ENCODE data around the gene GHDC. TPM values are rescaled to one million over a fixed set of nuclear protein-coding genes. Genes with fewer than 3 reads are reported as not detected.
A peak's percentile ranks its signal among the peaks of the same experiment; 100 is the strongest.
"Not testable (repeated sequence)": the region's sequence is repeated elsewhere in the genome, so short reads cannot be mapped to it uniquely, and the experiment has no call there.

The GHDC gene
- total RNA-seq, 8 experiments from 2014 or later: 7.0 to 27.3 (median 11.0) TPM

DNA sequence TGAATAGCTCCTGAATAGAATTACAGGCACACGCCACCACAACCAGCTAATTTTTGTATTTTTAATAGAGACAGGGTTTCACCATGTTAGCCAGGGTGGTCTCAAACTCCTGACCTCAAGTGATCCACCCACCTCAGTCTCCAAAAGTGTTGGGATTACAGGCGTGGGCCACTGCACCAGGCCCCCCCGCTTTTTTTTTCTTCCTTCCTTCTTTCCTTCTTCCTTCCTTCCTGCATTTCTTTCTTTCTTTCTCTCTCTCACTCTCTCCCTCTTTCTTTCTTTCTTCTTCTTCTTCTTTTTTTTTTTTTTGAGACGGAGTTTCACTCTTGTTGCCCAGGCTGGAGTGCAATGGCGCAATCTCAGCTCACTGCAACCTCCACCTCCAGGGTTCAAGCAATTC, 8.1 kb downstream of the GHDC start:
- ATAC-seq (replicated peaks in 6 of 8); in situ Hi-C loops (cut with MboI; ENCODE audit: low pct_unique_long_range_greater_than_20kb in 2 of 9, low sequenced_read_pairs in 9 of 9, unreplicated experiment in 9 of 9); H3K27ac ChIP-seq; H3K4me3 ChIP-seq: not testable (repeated sequence)
- H3K4me1 ChIP-seq (replicated peaks in 1 of 2): peaks cover 18 to 29% of the 10 kb centered on the region in 2 donors
- WGBS, 10 experiments: 60 to 100% (median 99%) methylated on average over 1 to 5 of the region's 5 CpGs; no CpG with 5 or more reads in 2 of the 10 experiments

DNA sequence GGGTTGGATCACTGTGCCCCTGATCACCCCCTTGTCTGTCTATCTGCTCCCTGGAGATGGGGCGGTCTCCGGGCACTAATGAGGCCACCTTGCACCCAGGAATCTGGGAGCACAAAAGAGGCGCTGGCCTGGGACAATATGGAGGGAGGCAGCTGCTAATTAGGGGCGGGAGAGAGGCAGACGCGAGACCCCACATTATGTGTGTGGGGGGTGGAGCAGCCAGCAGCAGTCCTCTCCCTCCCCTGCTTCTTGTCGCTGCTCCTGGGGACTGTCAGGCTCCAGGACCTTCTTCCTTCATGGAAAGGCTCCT, 8.7 kb downstream of the GHDC start:
- in situ Hi-C loops (cut with MboI; ENCODE audit: low pct_unique_long_range_greater_than_20kb in 2 of 9, low sequenced_read_pairs in 9 of 9, unreplicated experiment in 9 of 9): no loop called here
- H3K27ac ChIP-seq: no peak overlapping the region

DNA sequence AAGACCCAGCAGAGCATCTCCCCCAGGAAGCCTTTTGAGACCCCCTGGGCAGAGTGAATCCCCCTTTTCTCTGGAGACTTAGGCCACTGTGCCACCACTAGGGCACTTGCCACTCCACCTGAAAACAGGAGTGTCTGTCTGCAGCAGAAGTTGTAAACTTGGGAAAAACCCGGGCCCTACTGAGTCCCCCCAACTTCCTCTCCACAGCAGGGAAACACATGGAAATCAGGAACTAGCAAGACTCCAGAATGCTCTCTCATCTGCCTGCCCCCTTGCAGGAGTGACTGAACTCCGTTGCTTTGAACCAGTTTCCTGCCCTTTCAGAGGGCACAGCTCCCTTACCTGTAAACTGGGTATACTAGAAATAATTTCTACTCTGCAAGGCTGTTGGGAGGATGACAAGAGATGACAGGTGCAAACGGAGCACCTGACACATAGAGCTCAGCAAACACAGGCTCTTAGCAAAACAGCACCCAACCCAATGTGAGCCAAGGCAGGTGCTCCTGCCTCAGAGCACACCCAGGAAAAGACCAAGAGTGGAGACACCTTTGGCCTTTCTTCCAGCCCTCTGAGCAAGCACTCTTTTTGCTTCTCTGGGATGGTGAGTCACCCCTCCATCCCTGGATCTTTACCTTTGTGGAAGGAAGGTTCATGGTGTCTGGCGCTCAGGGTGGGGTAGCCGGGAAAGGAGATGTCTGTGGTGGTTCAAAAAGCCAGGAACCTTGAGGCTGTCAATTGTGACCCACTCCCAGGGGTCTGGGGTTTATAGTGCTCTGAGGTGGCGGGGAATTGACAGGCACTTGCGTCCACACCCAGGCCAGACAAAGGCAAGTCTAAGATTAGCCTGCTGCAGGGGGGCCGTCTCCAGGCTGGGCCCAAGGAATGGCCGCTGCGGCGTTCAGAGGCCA, 9.3 kb downstream of the GHDC start, which contains the start of gene HCRT:
Gene HCRT (minus strand): TSS at position 740 of the 908 bp plus-strand sequence. CDS start 87 bp downstream, at position 653.
- Histone ChIP-seq H3K4me1 (replicated peaks in 1 of 2) (peaks cover 19 to 29% of the 10 kb centered on the region in 2 donors), H3K4me3 (peak within 1 kb of the TSS in 2 of 5 donors; percentile 38 to 46), H3K27ac (no peak within 1 kb of the TSS)
- in situ Hi-C loops (cut with MboI; ENCODE audit: low pct_unique_long_range_greater_than_20kb in 2 of 9, low sequenced_read_pairs in 9 of 9, unreplicated experiment in 9 of 9): no loop called here
- WGBS, 10 experiments: 24 to 100% (median 89%) methylated on average over 1 to 5 of the region's 11 CpGs; no CpG with 5 or more reads in 4 of the 10 experiments
- ATAC-seq (replicated peaks in 6 of 8): peak in 3 of 8 experiments; percentile 4 to 6 (median 4)

More for the DNA sequence above, 8.7 kb downstream of the GHDC start:
- 20 to 40% methylated on average over 1 of the region's 7 CpGs; no CpG with 5 or more reads in 8 of the 10 experiments for WGBS, 10 experiments
- peaks cover 18 to 29% of the 10 kb centered on the region in 2 donors for H3K4me1 ChIP-seq (replicated peaks in 1 of 2)
- H3K4me3 ChIP-seq: no peak overlapping the region
- peak in 3 of 8 experiments; percentile 0 to 4 (median 3) for ATAC-seq (replicated peaks in 6 of 8)

DNA sequence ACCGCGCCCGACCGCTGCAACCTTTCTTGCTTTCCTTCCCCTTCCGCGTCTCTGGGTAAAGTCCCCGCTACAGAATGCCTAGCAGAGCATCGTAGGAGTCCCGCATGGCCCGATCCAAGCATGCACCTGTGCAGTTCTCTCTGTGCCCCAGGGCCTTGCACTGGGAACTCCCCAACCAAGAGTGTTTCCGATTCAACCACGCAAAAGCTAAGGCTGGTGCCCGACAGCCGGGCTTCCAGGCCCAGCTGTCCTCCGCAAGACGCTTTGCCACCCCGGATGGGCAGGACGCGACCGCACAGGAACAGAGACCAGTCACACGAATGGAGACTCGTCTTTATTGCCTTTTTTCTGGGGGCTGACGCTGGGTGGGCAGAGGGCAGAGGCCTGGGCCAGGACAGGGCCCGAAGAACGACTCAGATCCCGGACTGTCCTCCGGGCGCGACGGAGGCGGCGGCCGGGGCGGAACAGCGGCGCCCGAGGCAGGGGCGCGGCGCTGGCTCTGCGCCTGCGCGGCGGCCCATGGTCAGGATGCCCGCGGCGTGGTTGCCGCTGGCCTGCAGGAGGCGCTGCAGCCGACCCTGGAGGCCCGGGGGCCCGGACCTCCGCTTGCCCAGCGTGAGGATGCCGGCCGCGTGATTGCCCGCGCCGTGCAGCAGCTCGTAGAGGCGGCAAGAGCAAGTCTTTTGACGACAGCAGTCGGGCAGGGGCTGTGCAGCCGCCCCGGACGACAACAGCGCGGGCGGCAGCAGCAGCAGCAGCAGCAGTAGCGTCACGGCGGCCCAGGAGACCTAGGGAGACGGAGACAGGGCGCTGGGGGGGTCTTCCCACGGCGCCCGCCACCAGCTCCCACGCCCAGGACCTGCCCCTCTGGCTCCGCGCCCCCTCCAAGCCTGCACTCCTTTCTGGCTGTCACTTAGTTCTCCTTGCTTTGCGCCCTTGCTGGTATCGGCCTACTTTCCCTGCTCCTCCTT, 10.3 kb downstream of the GHDC start:
- Histone ChIP-seq H3K4me3 (peak overlapping the region; percentile 28 to 46 (median 34)), H3K4me1 (replicated peaks in 1 of 2) (peaks cover 22 to 29% of the 10 kb centered on the region in 2 donors), H3K27ac (no peak overlapping the region)
- 15 to 58% (median 23%) methylated on average over 8 to 14 of the region's 83 CpGs; no CpG with 5 or more reads in 5 of the 10 experiments for WGBS, 10 experiments
- peak; percentile 40 to 84 (median 76) for ATAC-seq (replicated peaks in 6 of 8)
- in situ Hi-C loops (cut with MboI; ENCODE audit: low pct_unique_long_range_greater_than_20kb in 2 of 9, low sequenced_read_pairs in 9 of 9, unreplicated experiment in 9 of 9): no loop called here

DNA sequence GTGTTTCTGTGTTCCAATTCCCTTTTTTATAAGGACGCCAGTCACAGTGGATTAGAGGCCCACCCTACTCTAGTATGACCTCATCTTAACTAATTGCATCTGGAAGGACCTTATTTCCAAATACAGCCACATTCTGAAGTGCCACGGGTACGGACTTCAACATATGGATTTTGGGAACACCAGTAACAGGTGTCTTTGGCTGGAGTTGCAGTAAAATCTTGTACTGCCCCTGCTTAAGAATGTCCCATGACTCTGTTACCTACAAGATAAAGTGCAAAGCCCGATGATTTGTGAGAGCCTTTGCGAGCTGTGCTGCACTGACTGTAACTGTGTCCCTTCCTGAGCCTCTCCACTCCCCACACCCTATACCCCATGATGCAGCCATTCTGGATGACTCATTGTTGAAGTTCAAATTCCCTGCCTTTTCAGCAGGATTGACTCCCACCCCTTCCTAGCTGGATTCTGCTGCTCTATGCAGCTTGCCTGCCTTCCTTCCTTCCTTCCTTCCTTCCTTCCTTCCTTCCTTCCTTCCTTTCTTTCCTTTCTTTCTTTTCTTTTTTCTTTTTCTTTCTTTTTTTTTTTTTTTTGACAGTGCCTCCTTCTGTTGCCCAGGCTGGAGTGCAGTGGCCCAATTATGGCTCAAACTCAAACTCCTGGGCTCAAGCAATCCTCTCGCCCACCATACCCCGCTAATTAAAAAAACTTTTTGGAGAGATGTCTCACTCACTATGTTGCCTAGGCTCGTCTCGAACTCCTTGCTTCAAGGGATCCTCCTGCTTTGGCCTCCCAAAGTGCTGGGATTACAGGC, 11.2 kb downstream of the GHDC start:
- peak in 3 of 8 experiments; percentile 13 to 46 (median 25) for ATAC-seq (replicated peaks in 6 of 8)
- in situ Hi-C loops (cut with MboI; ENCODE audit: low pct_unique_long_range_greater_than_20kb in 2 of 9, low sequenced_read_pairs in 9 of 9, unreplicated experiment in 9 of 9): no loop called here
- peak overlapping the region; percentile 28 to 46 (median 34) for H3K4me3 ChIP-seq
- no peak overlapping the region for H3K27ac ChIP-seq
- peaks cover 22 to 29% of the 10 kb centered on the region in 2 donors for H3K4me1 ChIP-seq (replicated peaks in 1 of 2)
- WGBS, 10 experiments: 15 to 100% (median 80%) methylated on average over 1 to 8 of the region's 9 CpGs

DNA sequence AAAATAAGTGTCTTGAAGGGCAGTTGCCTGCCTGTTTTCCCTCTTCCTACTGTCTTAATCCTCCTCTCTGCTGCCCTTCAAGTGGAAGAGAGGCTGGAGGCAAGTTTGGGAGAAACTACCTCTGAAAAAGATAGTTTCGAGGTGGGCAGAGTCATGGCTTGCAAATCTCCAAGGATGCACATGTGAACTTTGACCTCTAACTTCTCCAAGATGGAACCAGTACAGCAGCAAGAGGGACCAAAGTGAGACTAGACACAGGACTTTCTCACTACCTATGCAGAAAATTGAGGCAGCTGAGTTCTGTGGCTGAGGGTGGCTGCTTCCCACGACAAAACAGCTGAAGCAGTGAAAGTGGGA, 12.5 kb downstream of the GHDC start:
- H3K27ac ChIP-seq: no peak overlapping the region
- no peak for ATAC-seq (replicated peaks in 6 of 8)
- WGBS, 10 experiments: 67 to 100% (median 85%) methylated on average over 1 to 2 of the region's 2 CpGs; no CpG with 5 or more reads in 4 of the 10 experiments
- no peak overlapping the region for H3K4me3 ChIP-seq
- in situ Hi-C loops (cut with MboI; ENCODE audit: low pct_unique_long_range_greater_than_20kb in 2 of 9, low sequenced_read_pairs in 9 of 9, unreplicated experiment in 9 of 9): no loop called here
- peaks cover 22 to 29% of the 10 kb centered on the region in 2 donors for H3K4me1 ChIP-seq (replicated peaks in 1 of 2)

DNA sequence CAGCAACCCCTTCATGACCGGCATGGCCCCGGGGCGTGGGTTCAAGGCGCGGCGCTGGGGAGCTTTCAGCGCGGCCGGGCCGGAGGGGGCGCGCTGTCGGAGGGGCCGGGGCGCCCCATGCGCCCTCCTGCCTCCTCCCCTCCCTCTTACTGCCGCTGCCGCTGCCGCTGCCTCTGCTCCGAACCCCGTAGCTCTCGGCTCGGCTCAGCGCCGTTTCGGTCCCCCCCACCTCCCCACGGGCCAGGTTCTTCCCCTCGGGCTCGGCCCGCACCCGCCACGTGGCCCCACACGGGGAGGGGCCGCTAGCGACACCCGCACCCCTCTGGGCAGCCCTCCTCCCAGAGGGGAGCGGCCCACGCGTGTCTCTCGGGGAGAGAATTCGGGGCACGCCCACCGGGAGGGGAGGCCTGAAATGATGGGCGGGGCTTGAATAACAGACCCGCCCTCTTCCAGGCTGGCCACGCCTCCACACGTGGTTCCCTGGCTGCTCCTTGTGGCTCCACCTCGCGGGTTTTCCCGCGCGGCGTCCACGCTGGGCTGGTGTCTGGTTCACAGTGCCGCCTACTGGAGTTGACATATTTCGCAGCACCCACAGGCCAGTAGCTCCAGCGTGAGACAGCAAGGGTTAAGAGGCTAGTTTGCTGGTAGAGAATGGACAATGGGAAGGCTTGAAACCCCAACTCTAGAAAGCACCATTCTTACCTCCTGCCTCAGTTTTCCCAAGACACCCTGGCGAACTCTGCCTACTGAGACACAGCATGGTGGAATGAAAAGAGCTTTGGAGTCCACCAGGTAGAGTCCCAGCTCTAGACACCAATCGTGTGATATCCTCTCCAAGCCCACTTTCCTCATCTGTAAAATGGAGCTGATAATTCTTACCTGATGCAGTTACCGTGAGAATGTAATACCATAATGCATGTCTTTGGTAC, 13.1 kb downstream of the GHDC start, which contains the start of gene KCNH4:
Gene KCNH4 (minus strand): TSS at position 221 of the 929 bp plus-strand sequence. CDS start 197 bp downstream, at position 24.
- ATAC-seq (replicated peaks in 6 of 8): peak; percentile 39 to 70 (median 48)

DNA sequence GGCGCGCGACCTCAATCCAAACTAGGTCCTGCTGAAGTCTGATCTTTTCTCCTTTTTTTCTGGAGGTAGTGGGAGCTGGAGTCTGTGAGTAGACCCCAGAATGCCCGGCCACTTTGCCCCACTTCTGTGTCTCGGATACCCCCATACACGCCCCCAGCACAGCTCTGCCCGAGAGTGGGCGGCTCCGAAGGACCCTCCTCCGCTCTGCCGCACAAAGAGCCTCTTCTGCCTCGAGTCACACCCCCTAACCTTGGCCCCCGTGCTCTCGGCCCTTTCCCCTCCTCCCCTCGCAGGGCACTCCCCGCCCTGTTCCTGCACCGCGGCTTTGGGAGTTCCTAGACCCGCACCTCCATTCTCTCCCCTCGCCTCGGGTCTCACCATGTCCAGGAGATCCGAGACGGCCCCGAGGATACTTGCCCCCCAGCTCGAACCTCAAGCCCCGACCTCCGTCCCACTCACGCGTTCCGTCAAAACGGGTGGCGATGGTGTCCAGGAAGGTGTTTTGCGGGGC, 13.8 kb downstream of the GHDC start:
- H3K4me3 ChIP-seq: peak overlapping the region; percentile 32 to 37 (median 35)
- peaks cover 15 to 19% of the 10 kb centered on the region in 2 donors for H3K4me1 ChIP-seq (replicated peaks in 1 of 2)
- in situ Hi-C loops (cut with MboI; ENCODE audit: low pct_unique_long_range_greater_than_20kb in 2 of 9, low sequenced_read_pairs in 9 of 9, unreplicated experiment in 9 of 9): no loop called here
- H3K27ac ChIP-seq: no peak overlapping the region
- 0 to 10% (median 1%) methylated on average over 1 to 12 of the region's 33 CpGs; no CpG with 5 or more reads in 6 of the 10 experiments for WGBS, 10 experiments
- peak in 3 of 8 experiments; percentile 1 to 6 (median 4) for ATAC-seq (replicated peaks in 6 of 8)

More for the DNA sequence above, 13.1 kb downstream of the GHDC start, which contains the start of gene KCNH4:
- no peak within 1 kb of the TSS for H3K27ac ChIP-seq
- WGBS, 10 experiments: 33 to 100% (median 56%) methylated on average over 1 to 3 of the region's 60 CpGs; no CpG with 5 or more reads in 3 of the 10 experiments
- H3K4me3 ChIP-seq: peak within 1 kb of the TSS; percentile 32 to 37 (median 35)
- peaks cover 22 to 27% of the 10 kb centered on the region in 2 donors for H3K4me1 ChIP-seq (replicated peaks in 1 of 2)
- in situ Hi-C loops (cut with MboI; ENCODE audit: low pct_unique_long_range_greater_than_20kb in 2 of 9, low sequenced_read_pairs in 9 of 9, unreplicated experiment in 9 of 9): no loop called here

DNA sequence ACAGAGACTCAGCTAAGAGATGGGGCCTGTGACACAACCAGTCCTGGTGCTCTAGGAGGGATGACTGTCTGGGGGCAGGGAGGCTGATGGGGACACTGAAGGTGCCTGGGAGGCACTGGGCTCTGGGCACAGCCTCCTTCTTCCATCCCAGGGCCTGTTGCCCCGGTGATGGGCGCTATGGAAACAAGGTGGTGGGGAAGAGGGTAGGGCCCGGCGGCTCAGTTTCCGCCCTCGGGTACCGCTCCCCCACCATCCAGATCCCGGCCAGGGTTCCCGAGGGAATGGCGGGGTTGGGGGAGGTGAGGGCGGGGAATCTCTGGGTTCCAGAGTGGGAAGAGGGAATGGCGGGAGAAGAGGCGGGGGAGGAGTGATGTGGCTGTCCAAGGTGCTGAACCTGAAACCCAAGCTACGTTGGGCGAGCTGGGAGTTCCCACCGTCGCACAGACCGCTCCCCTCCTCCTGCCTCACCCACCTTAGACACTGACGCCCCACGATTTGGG, 14.3 kb downstream of the GHDC start:
- WGBS, 10 experiments: 0 to 10% (median 0%) methylated on average over 1 to 4 of the region's 20 CpGs; no CpG with 5 or more reads in 5 of the 10 experiments
- peak; percentile 3 to 60 (median 12) for ATAC-seq (replicated peaks in 6 of 8)
- in situ Hi-C loops (cut with MboI; ENCODE audit: low pct_unique_long_range_greater_than_20kb in 2 of 9, low sequenced_read_pairs in 9 of 9, unreplicated experiment in 9 of 9): no loop called here

DNA sequence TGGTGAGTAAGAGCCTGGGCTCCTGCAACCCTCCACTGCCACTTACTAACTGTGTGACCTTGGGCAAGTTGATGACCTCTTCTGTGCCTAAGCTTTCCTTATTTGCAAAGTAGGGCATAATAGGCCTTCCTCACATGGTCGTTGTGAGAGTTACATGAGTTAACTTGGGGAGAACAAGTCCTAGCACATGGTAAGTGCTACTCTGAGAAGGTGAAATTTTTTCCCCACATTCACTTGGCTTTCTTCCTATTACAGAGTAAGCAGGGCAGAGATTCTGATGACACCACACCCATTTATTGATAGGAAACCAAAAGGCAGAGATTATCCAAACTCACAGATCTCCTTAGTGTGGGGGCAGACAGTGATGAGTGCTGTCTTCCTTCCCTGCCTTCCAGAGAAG, 15.0 kb downstream of the GHDC start:
- Histone ChIP-seq H3K4me1 (replicated peaks in 1 of 2) (peaks cover 6 to 8% of the 10 kb centered on the region in 2 donors), H3K4me3 (no peak overlapping the region), H3K27ac (no peak overlapping the region)
- no peak for ATAC-seq (replicated peaks in 6 of 8)
- 0 to 43% (median 13%) methylated on average over 1 of the region's 1 CpG; no CpG with 5 or more reads in 3 of the 10 experiments for WGBS, 10 experiments
- in situ Hi-C loops (cut with MboI; ENCODE audit: low pct_unique_long_range_greater_than_20kb in 2 of 9, low sequenced_read_pairs in 9 of 9, unreplicated experiment in 9 of 9): no loop called here

More for the DNA sequence above, 14.3 kb downstream of the GHDC start:
- H3K4me3 ChIP-seq: peak overlapping the region in 4 of 5 donors; percentile 32 to 37 (median 34)
- H3K27ac ChIP-seq: no peak overlapping the region
- peaks cover 10 to 14% of the 10 kb centered on the region in 2 donors for H3K4me1 ChIP-seq (replicated peaks in 1 of 2)

DNA sequence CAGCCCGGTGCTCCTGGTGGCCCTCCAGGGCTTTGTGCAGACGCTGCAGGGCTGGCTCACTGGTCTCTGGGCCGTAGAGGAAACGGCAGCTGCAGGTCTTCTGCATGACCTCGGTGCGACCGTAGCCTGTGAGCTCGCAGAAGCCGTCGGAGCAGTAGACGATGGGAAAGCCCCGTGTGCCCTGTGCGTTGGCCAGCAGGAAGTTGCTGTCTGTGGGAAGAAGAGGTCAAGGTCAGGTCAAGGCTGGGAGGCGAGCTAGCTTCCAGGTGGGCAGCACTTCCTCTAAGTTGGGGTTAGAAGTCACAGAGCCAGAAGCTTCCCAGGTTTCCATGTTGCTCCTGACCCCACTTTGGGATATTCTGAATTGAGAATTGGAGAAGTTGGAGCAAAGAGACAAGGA, 15.5 kb downstream of the GHDC start:
- 27 to 90% (median 57%) methylated on average over 2 to 3 of the region's 14 CpGs; no CpG with 5 or more reads in 6 of the 10 experiments for WGBS, 10 experiments
- Histone ChIP-seq H3K4me1 (replicated peaks in 1 of 2) (peaks cover 5% of the 10 kb centered on the region in 2 donors), H3K27ac (no peak overlapping the region), H3K4me3 (no peak overlapping the region)
- in situ Hi-C loops (cut with MboI; ENCODE audit: low pct_unique_long_range_greater_than_20kb in 2 of 9, low sequenced_read_pairs in 9 of 9, unreplicated experiment in 9 of 9): no loop called here
- no peak for ATAC-seq (replicated peaks in 6 of 8)

All from motor neuron (in vitro differentiated cells).